DMS 273 treated with DMSO at 0.1 percent for 48 hours (cell line): Measurements from ENCODE around the gene CLEC18B.
"Not testable (repeated sequence)": the region's sequence is repeated elsewhere in the genome, so short reads cannot be mapped to it uniquely, and the experiment has no call there.

Source experiments
- DNase-seq: peaks from one replicate; lab custom pipeline; 2025; lab: John Stamatoyannopoulos, UW

Gene CLEC18B

GRCh38 chr16:74443624-74444346 is 22.5 kb upstream of the CLEC18B start:
- DNase-seq: not testable (repeated sequence)

- no peak for DNase-seq
Observed at GRCh38 chr16:74439685-74440084, 18.4 kb upstream of the CLEC18B start.

- no peak for DNase-seq
Observed at GRCh38 chr16:74438492-74438979, 17.3 kb upstream of the CLEC18B start.

GRCh38 chr16:74431516-74431915 is 10.2 kb upstream of the CLEC18B start:
- DNase-seq: no peak

- DNase-seq: not testable (repeated sequence)
Observed at GRCh38 chr16:74430036-74430712, 8.9 kb upstream of the CLEC18B start.

GRCh38 chr16:74428493-74428892 is 7.2 kb upstream of the CLEC18B start:
- DNase-seq: not testable (repeated sequence)

GRCh38 chr16:74425751-74426150 is 4.5 kb upstream of the CLEC18B start:
- DNase-seq: not testable (repeated sequence)

GRCh38 chr16:74423721-74424120 is 2.4 kb upstream of the CLEC18B start:
- DNase-seq: not testable (repeated sequence)

GRCh38 chr16:74422086-74422485 is 808 bp upstream of the CLEC18B start:
- not testable (repeated sequence) for DNase-seq

- DNase-seq: not testable (repeated sequence)
Observed at GRCh38 chr16:74421482-74421785, 156 bp upstream of the CLEC18B start.

- DNase-seq: not testable (repeated sequence)
Observed at GRCh38 chr16:74419811-74420210, 1.5 kb downstream of the CLEC18B start.

GRCh38 chr16:74417897-74418296 is 3.4 kb downstream of the CLEC18B start:
- DNase-seq: not testable (repeated sequence)

- not testable (repeated sequence) for DNase-seq
Observed at GRCh38 chr16:74413920-74414319, 7.4 kb downstream of the CLEC18B start.

- not testable (repeated sequence) for DNase-seq
Observed at GRCh38 chr16:74413485-74413884, 7.8 kb downstream of the CLEC18B start.

GRCh38 chr16:74412775-74413390 is 8.4 kb downstream of the CLEC18B start:
- DNase-seq: not testable (repeated sequence)

GRCh38 chr16:74412138-74412774 is 9.0 kb downstream of the CLEC18B start:
- not testable (repeated sequence) for DNase-seq

- DNase-seq: not testable (repeated sequence)
Observed at GRCh38 chr16:74410981-74411380, 10.3 kb downstream of the CLEC18B start.

GRCh38 chr16:74410057-74410957 is 11.0 kb downstream of the CLEC18B start:
- DNase-seq: not testable (repeated sequence)

- DNase-seq: not testable (repeated sequence)
Observed at GRCh38 chr16:74409185-74409981, 11.9 kb downstream of the CLEC18B start.

- DNase-seq: not testable (repeated sequence)
Observed at GRCh38 chr16:74407362-74407705, 13.9 kb downstream of the CLEC18B start.
